ENCODE data around the gene GPR84. TPM values are rescaled to one million over a fixed set of nuclear protein-coding genes. Genes with fewer than 3 reads are reported as not detected.

Gene GPR84
- total RNA-seq, 4 donors from 2014 or later, result 0.39 to 0.40 TPM; not detected in 2

DNA sequence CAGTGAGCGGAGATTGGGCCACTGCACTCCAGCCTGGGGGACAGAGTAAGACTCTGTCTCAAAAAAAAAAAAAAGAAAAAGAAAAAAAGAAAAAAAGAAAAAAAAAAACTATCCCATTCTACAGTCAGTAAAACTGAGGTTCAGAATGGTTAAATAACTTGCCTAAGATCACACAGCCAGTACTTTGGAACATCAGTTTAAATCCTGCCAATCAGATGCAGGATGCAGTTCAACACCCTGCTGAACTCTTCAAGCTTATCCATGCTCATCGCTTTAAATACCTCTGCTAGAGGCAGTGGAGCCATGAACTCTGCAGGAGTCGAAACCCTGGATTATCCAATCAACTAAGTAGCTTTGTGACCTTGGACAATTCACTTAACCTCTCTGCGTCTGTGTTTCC is 16.9 kb upstream of the GPR84 start:
- intact Hi-C loops (cut with DNase I), result no loop called here
- H3K27me3 ChIP-seq, result no peaks in the 10 kb centered on the region
- DNase-seq, result peak in 1 of 2 donors; percentile 47
- no peaks in the 10 kb centered on the region for H3K9me3 ChIP-seq
- WGBS, 2 donors, result 63 to 72% methylated on average over 4 of the region's 4 CpGs
- H3K4me1 ChIP-seq, result peaks cover 47 to 85% of the 10 kb centered on the region in 2 donors
- no peak for TF ChIP-seq POLR2A (IDR thresholded peaks at IDR 0.05)
- TF ChIP-seq, protein P1, sequence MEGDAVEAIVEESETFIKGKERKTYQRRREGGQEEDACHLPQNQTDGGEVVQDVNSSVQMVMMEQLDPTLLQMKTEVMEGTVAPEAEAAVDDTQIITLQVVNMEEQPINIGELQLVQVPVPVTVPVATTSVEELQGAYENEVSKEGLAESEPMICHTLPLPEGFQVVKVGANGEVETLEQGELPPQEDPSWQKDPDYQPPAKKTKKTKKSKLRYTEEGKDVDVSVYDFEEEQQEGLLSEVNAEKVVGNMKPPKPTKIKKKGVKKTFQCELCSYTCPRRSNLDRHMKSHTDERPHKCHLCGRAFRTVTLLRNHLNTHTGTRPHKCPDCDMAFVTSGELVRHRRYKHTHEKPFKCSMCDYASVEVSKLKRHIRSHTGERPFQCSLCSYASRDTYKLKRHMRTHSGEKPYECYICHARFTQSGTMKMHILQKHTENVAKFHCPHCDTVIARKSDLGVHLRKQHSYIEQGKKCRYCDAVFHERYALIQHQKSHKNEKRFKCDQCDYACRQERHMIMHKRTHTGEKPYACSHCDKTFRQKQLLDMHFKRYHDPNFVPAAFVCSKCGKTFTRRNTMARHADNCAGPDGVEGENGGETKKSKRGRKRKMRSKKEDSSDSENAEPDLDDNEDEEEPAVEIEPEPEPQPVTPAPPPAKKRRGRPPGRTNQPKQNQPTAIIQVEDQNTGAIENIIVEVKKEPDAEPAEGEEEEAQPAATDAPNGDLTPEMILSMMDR (IDR thresholded peaks at IDR 0.05), result no peak
- peak overlapping the region; percentile 3 to 72 (median 49) for H3K27ac ChIP-seq
- H3K4me3 ChIP-seq (replicated peaks in 1 of 3), result no peak overlapping the region
- no peaks in the 10 kb centered on the region for H3K36me3 ChIP-seq

DNA sequence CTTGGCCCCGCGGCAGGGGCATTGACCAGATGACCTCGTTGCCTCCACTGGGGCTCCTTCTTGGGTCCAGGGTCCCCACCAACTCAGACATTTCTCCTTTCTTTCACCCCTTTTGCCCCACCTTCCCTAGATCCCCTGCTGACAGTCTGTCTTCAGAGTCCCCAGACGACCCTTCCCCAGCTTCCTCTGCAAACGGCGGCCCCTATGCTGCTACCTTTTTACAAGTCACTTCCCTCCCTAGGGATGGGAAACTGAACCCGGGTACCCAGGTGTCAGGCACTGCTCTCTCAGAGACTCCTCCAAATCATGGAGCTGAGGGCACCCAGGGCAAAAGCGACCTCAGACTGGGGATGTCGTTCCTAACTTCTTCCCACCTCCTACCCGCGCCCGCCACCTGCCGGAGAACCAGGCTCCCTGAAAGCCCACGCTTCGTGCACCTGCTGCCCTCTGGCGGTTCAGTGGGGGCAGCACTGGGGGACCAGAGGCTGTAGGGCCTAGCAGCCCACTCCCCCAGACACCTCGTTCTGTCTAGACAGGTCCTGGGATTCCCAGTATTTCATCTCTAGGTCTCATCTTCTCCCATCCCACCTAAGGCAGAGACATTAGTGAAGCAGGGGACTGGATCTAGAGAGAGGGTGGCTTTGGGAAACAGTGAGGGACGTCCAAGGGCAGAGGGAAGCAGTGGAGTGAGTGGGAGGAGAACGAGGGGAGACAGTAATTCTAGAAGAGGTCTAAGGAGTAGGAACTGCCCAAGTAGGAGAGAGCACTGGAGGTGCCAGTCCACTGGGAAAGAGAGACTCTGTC is 15.3 kb upstream of the GPR84 start:
- intact Hi-C loops (cut with DNase I), result no loop called here
- Histone ChIP-seq H3K27ac (peak overlapping the region in 2 of 3 donors; percentile 57 to 71), H3K27me3 (no peaks in the 10 kb centered on the region), H3K36me3 (no peaks in the 10 kb centered on the region), H3K4me1 (peaks cover 42 to 85% of the 10 kb centered on the region in 2 donors), H3K4me3 (replicated peaks in 1 of 3) (peak overlapping the region in 1 of 3 donors; percentile 18), H3K9me3 (no peaks in the 10 kb centered on the region)
- DNase-seq, result peak; percentile 85 to 93
- TF ChIP-seq POLR2A (IDR thresholded peaks at IDR 0.05), result no peak
- TF ChIP-seq, protein P1 (IDR thresholded peaks at IDR 0.05), result peak; percentile 96 to 100 (median 99)
- 15 to 21% methylated on average over 18 of the region's 19 CpGs for WGBS, 2 donors

DNA sequence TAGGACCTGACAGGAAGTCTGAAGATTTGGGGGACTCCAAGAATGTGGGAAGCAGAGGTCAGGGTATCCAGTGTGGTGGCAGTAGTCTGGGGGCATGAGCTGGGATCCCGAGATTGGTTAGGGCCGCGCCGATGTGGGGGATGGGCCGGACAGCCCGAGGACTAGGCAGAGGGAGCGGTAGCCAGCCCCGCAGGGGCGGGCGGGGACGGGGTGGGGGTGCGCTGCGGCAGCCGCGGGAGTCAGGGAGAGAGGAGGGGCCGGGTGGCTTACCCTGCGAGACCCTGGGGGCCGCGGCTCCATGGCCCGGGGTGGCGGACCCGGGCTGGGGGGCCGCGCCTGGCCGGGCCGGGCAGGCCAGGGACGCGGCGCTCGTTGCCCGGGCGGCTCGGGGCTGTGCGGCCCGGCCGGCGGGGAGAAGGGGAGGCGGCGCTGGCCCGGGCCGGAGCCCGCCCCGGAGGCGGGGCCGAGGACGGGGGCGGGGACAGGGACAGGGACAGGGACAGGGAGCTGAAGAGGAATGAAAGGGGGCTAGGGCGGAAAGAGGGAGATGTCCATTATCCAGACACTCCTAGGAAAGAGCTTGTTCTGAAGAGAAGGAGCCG is 14.6 kb upstream of the GPR84 start:
- DNase-seq, result peak; percentile 63 to 66
- H3K36me3 ChIP-seq, result peaks cover 0 to 1% of the 10 kb centered on the region in 2 donors
- no peaks in the 10 kb centered on the region for H3K27me3 ChIP-seq
- peak overlapping the region in 1 of 3 donors; percentile 18 for H3K4me3 ChIP-seq (replicated peaks in 1 of 3)
- WGBS, 2 donors, result 2 to 24% methylated on average over 26 to 29 of the region's 49 CpGs
- intact Hi-C loops (cut with DNase I), result no loop called here
- peaks cover 37 to 84% of the 10 kb centered on the region in 2 donors for H3K4me1 ChIP-seq
- H3K9me3 ChIP-seq, result no peaks in the 10 kb centered on the region
- no peak for TF ChIP-seq POLR2A (IDR thresholded peaks at IDR 0.05)
- TF ChIP-seq, protein P1 (IDR thresholded peaks at IDR 0.05), result no peak
- peak overlapping the region in 2 of 3 donors; percentile 57 to 71 for H3K27ac ChIP-seq

DNA sequence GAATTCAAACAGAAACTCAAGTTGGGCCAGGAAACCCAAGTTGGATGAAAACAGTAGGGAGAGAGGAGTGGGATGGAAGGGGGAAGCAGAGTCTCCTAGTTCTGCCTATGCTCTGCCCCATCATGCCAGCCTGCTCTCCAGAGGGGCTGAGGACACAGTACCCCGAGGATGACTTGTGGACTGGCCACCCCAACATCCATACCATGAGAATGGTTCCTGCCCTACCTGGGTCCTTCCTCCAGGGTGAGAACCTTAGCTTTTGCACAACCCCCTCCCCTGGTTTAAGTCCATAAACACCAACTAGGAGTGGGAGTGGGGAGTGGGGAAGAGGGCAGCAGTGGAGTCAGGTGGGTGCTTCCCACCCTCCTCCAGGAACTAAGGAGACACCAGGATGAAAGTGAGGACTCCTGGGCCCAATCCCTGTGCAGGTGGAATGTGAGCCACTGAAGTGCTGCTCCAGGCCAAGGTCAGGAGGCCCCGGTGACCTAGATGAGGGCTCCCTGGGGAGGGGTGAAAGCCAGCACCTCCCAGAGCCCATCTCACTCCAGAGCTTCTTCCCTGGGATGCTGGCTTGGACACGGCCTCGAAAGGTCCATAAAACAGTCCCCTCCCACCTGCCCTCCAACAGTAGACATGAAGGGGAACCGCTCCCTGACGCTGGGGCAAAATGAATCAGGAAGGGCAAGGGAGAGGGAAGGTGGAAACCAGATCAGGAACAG is 13.7 kb upstream of the GPR84 start:
- Histone ChIP-seq H3K4me3 (replicated peaks in 1 of 3) (no peak overlapping the region), H3K27me3 (no peaks in the 10 kb centered on the region), H3K36me3 (peaks cover 0 to 8% of the 10 kb centered on the region in 2 donors), H3K9me3 (no peaks in the 10 kb centered on the region), H3K27ac (peak overlapping the region in 1 of 3 donors; percentile 26), H3K4me1 (peaks cover 37 to 80% of the 10 kb centered on the region in 2 donors)
- 88 to 89% methylated on average over 6 of the region's 6 CpGs for WGBS, 2 donors
- intact Hi-C loops (cut with DNase I), result no loop called here
- no peak for DNase-seq
- no peak for TF ChIP-seq POLR2A (IDR thresholded peaks at IDR 0.05)
- TF ChIP-seq, protein P1 (IDR thresholded peaks at IDR 0.05), result no peak

Data from thyroid gland (tissue), 4 donors.